A673 (cell line): ENCODE results near the gene OSBPL3. TPM values are rescaled to one million over a fixed set of nuclear protein-coding genes. Genes with fewer than 3 reads are reported as not detected.

Experiments used
- BruUV-seq: library from RNA; stranded (reverse); fragments of 400-500 nt; replicated peaks from 2 replicates; lab custom pipeline; 2021; lab: Mats Ljungman, UMichigan
- CTCF ChIA-PET: fragments of 300-600 bp; sonication (Branson Sonifier 250); formaldehyde crosslinking; loops from one replicate; lab custom pipeline; 2022; ENCODE audit warnings: antibody characterized with exemption; lab: Charles Lee
- POLR2A ChIA-PET: fragments of 300-600 bp; sonication (Branson Sonifier 250); formaldehyde crosslinking; loops from one replicate; lab custom pipeline; 2022; ENCODE audit warnings: antibody characterized with exemption; ENCODE audit not compliant: low non-redundant PET; lab: Charles Lee
- DNase-seq: peaks from one replicate; pipeline ENCODE4 v3.0.0-alpha.2; 2015; ENCODE audit warnings: low spot score
- H3K27ac ChIP-seq: fragments of 200-600 bp; sonication (generic); 2 replicates; pipeline ENCODE4 v1.5.1; 2016; ENCODE audit warnings: mixed run types, low read depth, mild to moderate bottlenecking, mixed read lengths, antibody characterized with exemption, low read length; ENCODE audit not compliant: poor library complexity, severe bottlenecking
- H3K27me3 ChIP-seq: fragments of 200-600 bp; sonication (generic); replicated peaks from 2 replicates; pipeline ENCODE4 v1.6.1; 2017; ENCODE audit warnings: mixed run types, low read depth, mild to moderate bottlenecking, mixed read lengths, antibody characterized with exemption, low read length; ENCODE audit not compliant: insufficient read depth, poor library complexity
- H3K36me3 ChIP-seq: fragments of 200-600 bp; sonication (generic); 2 replicates; pipeline ENCODE4 v1.6.1; 2016; ENCODE audit warnings: mixed run types, mild to moderate bottlenecking, mixed read lengths, antibody characterized with exemption, low read length; ENCODE audit not compliant: insufficient read depth, poor library complexity, severe bottlenecking
- H3K4me1 ChIP-seq: fragments of 200-600 bp; sonication (generic); 2 replicates; pipeline ENCODE4 v1.6.1; 2017; ENCODE audit warnings: mixed run types, mild to moderate bottlenecking, mixed read lengths, antibody characterized with exemption, low read length; ENCODE audit not compliant: insufficient read depth, poor library complexity, severe bottlenecking
- H3K4me3 ChIP-seq: fragments of 200-600 bp; sonication (generic); 2 replicates; pipeline ENCODE4 v1.5.1; 2016; ENCODE audit warnings: low read depth, mixed run types, mild to moderate bottlenecking, mixed read lengths, low read length; ENCODE audit not compliant: poor library complexity, severe bottlenecking
- H3K9me3 ChIP-seq: fragments of 200-600 bp; sonication (generic); 2 replicates; pipeline ENCODE4 v1.6.1; 2016; ENCODE audit warnings: mixed run types, low read depth, mild to moderate bottlenecking, mixed read lengths, antibody characterized with exemption, low read length; ENCODE audit not compliant: poor library complexity, severe bottlenecking
- EZH2 ChIP-seq: fragments of 200-600 bp; sonication (generic); IDR thresholded peaks from 2 replicates; pipeline ENCODE4 v1.6.1; 2017; ENCODE audit warnings: borderline replicate concordance, low read depth, mild to moderate bottlenecking, mixed read lengths, antibody characterized with exemption, low read length; ENCODE audit not compliant: poor library complexity, severe bottlenecking
- intact Hi-C: fragments of 100-400 bp; cut with micrococcal nuclease; formaldehyde crosslinking; loops from one replicate; pipeline ENCODE4 v1.10.0; 2022; ENCODE audit not compliant: unreplicated experiment
- total RNA-seq: library from RNA; stranded (reverse); gene quantifications from 2 replicates; pipeline ENCODE4 v1.2.3, GENCODE V29; 2021
- TF ChIP-seq, protein P1 (sequence below): fragments of 300-800, 200-600 bp; sonication (generic); conservative IDR thresholded peaks from 2 replicates; pipeline ENCODE4 v1.5.1; 2017; ENCODE audit warnings: low read depth, mild to moderate bottlenecking, antibody characterized with exemption, low read length, moderate library complexity, mixed read lengths

Gene OSBPL3
- total RNA-seq, 1 experiment from 2014 or later = 21.4 TPM

DNA sequence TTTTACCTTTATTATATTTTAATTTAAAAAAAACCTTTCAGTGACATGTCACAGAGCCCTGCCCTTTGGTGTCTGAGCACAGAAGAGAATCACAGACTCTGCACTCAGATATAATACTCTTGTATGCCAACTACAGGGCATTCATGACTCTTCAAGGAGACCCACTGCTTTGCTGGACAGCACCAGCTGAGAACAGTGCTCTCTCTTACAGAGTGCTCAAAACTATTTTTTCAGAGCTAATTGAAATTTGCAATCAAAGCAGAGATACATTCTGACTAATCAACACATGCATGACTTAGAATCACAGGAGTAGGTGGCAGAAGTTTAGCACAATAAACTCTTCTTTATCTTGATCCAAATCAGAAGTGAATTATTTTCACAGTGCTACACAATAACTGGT lies 99.1 kb downstream of the OSBPL3 start:
- intact Hi-C loops = no loop called here

DNA sequence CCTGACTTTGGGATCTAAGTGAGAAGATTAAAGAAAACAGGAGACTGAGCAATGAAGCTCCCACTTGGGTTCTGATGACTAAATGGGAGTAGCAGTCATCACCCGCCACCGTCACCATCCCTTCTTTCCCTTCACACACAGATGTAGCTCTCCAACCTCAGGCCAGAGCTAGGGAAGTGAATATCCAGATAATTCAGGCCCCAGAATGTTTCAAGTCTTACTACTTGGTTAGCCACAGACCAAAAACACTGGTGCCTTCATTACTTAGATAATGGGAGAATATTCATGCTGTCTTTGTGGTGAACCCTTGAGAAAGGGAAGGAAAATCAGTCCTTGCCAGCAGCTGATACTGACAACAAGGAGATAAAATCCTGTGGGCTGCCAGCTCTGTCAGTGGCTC lies 100.7 kb downstream of the OSBPL3 start:
- CTCF ChIA-PET = no interaction called here
- BruUV-seq = no TSS peak
- no peak overlapping the region for H3K27ac ChIP-seq
- POLR2A ChIA-PET = no interaction called here
- no peak for TF ChIP-seq EZH2
- TF ChIP-seq, protein P1, sequence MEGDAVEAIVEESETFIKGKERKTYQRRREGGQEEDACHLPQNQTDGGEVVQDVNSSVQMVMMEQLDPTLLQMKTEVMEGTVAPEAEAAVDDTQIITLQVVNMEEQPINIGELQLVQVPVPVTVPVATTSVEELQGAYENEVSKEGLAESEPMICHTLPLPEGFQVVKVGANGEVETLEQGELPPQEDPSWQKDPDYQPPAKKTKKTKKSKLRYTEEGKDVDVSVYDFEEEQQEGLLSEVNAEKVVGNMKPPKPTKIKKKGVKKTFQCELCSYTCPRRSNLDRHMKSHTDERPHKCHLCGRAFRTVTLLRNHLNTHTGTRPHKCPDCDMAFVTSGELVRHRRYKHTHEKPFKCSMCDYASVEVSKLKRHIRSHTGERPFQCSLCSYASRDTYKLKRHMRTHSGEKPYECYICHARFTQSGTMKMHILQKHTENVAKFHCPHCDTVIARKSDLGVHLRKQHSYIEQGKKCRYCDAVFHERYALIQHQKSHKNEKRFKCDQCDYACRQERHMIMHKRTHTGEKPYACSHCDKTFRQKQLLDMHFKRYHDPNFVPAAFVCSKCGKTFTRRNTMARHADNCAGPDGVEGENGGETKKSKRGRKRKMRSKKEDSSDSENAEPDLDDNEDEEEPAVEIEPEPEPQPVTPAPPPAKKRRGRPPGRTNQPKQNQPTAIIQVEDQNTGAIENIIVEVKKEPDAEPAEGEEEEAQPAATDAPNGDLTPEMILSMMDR = no peak
- DNase-seq = no peak
- no peaks in the 10 kb centered on the region for H3K36me3 ChIP-seq
- H3K9me3 ChIP-seq = no peaks in the 10 kb centered on the region
- peaks cover 37% of the 10 kb centered on the region for H3K4me1 ChIP-seq
- H3K4me3 ChIP-seq = no peak overlapping the region
- intact Hi-C loops = no loop called here
- no peaks in the 10 kb centered on the region for H3K27me3 ChIP-seq

More for the DNA sequence above, 99.1 kb downstream of the OSBPL3 start:
- H3K27me3 ChIP-seq = no peaks in the 10 kb centered on the region
- peaks cover 40% of the 10 kb centered on the region for H3K4me1 ChIP-seq
- no peak overlapping the region for H3K27ac ChIP-seq
- no peak overlapping the region for H3K4me3 ChIP-seq
- no TSS peak for BruUV-seq
- H3K36me3 ChIP-seq = no peaks in the 10 kb centered on the region
- ChIA-PET CTCF (no interaction called here), POLR2A (no interaction called here)
- no peak for DNase-seq
- TF ChIP-seq, protein P1 = no peak
- TF ChIP-seq EZH2 = no peak
- H3K9me3 ChIP-seq = no peaks in the 10 kb centered on the region

DNA sequence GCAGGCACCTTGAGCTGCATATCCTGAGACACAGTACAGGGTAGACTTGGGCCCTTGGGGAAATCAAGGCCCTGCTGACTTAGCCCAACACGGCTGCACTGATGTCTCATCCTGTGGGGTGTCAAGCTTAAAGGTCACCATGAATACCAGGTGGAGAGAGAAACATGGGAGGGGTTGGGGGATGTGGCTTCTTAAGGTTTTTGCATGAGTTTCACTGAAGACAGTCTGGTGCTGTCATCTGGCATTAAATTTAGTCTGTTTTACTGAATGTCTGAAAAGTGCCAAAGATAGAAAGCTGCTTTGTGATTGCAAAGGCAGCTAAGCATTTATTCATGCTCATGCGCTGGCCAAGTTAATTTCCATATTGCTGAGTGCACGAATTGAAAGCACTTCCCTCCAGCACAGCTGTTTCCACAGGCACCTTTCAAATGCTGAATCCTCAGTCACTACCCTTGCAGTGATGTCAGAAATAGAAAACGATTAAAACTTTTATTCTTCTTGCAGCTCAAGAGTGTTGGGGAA lies 102.1 kb downstream of the OSBPL3 start:
- no peaks in the 10 kb centered on the region for H3K27me3 ChIP-seq
- TF ChIP-seq, protein P1 = no peak
- no peak for TF ChIP-seq EZH2
- H3K27ac ChIP-seq = peak overlapping the region; percentile 3
- H3K9me3 ChIP-seq = no peaks in the 10 kb centered on the region
- POLR2A ChIA-PET = interaction anchor here (0.6 kb wide), 1 partner anchor 49 kb away, joined by 4 read pairs; no protein-coding TSS in a partner anchor
- no peaks in the 10 kb centered on the region for H3K36me3 ChIP-seq
- DNase-seq = peak; percentile 84
- CTCF ChIA-PET = interaction anchor here (1.0 kb wide), 1 partner anchor 192 kb away, joined by 3 read pairs; no protein-coding TSS in a partner anchor
- H3K4me1 ChIP-seq = peaks cover 31% of the 10 kb centered on the region
- intact Hi-C loops = no loop called here
- no peak overlapping the region for H3K4me3 ChIP-seq
- no TSS peak for BruUV-seq
